ENCODE results near the gene CYSRT1.
A peak's percentile ranks its signal among the peaks of the same experiment; 100 is the strongest.
"Not testable (repeated sequence)": the region's sequence is repeated elsewhere in the genome, so short reads cannot be mapped to it uniquely, and the experiment has no call there.

The CYSRT1 gene

DNA sequence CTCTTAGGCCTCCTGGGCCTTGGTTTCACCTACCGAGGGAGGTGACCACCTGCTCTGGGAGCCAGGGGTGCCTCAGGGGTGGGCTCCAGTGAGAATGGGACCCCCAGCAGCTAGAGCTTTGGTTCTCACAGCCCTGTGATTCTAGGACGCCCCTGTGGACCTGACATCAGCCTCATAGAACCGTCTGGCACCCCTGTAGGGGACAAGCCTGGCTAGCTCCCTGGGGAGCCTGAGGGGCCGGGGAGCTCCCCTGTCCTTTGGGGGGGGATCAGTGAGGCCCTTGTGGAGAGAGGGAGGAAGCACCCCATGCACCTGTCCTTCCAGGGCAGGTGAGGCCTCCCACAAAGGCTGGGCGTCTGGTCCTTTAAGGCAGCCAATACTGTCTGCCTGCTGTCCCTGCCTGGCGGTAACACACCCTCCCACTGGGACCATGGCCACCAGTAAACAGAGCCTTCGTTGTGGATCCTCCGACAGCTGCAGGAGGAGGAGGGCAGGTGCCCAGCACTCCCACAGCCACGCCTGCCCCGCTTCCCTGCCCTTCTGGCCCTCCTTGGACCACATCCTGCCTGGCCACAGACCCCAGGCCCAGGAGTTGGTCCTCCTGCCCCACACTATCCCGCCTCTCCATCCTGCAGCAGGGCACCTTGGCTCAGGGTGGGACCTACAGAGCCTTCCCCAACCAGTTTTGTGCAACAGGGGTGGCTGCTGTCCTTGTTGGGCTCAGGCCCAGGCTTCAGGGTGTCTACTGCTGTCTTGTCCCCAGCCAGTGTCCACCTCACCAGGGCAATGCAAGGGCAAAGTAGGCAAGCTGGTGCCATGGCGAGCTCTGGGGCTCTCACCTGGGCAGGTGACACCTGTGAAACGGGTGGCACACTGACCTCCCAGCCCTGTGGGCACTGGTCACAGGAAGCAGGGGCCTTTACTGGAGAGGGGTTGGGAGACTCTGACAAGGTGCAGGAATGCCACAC is 13.1 kb downstream of the CYSRT1 start:
- no peak for DNase-seq (ENCODE audit: low read depth)

GRCh38 chr9:137239541-137240200 is 14.7 kb downstream of the CYSRT1 start:
- not testable (repeated sequence) for DNase-seq (ENCODE audit: low read depth)

GRCh38 chr9:137240318-137240840 is 15.4 kb downstream of the CYSRT1 start:
- peak; percentile 69 for DNase-seq (ENCODE audit: low read depth)

GRCh38 chr9:137240841-137241489 is 16.0 kb downstream of the CYSRT1 start, which contains the start of gene TUBB4B:
Gene TUBB4B (plus strand): TSS chr9:137241287. CDS start chr9:137241361, 74 bp downstream.
- DNase-seq (ENCODE audit: low read depth) = peak; percentile 96

- peak; percentile 68 for DNase-seq (ENCODE audit: low read depth)
Observed at GRCh38 chr9:137241490-137242268, 16.7 kb downstream of the CYSRT1 start.

DNA sequence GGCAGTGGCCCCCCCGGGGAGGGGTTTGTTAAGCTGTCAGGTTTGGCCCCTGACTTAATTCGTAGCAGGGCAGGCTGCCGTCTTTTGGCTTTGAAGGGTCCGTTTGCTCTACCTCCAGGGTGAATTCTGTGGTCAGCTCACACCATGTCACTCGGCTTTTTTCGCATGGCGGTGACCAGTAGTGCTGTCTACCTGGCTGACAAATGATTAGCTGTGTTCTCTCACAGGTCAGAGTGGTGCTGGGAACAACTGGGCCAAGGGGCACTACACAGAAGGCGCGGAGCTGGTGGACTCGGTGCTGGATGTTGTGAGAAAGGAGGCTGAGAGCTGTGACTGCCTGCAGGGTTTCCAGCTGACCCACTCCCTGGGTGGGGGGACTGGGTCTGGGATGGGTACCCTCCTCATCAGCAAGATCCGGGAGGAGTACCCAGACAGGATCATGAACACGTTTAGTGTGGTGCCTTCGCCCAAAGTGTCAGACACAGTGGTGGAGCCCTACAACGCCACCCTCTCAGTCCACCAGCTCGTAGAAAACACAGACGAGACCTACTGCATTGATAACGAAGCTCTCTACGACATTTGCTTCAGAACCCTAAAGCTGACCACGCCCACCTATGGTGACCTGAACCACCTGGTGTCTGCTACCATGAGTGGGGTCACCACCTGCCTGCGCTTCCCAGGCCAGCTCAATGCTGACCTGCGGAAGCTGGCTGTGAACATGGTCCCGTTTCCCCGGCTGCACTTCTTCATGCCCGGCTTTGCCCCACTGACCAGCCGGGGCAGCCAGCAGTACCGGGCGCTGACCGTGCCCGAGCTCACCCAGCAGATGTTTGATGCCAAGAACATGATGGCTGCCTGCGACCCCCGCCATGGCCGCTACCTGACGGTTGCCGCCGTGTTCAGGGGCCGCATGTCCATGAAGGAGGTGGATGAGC is 17.6 kb downstream of the CYSRT1 start:
- no peak for DNase-seq (ENCODE audit: low read depth)

DNA sequence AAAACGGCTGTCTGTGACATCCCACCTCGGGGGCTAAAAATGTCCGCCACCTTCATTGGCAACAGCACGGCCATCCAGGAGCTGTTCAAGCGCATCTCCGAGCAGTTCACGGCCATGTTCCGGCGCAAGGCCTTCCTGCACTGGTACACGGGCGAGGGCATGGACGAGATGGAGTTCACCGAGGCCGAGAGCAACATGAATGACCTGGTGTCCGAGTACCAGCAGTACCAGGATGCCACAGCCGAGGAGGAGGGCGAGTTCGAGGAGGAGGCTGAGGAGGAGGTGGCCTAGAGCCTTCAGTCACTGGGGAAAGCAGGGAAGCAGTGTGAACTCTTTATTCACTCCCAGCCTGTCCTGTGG is 18.3 kb downstream of the CYSRT1 start:
- not testable (repeated sequence) for DNase-seq (ENCODE audit: low read depth)

- no peak for DNase-seq (ENCODE audit: low read depth)
Observed at GRCh38 chr9:137243626-137244485, 18.9 kb downstream of the CYSRT1 start.

DNA sequence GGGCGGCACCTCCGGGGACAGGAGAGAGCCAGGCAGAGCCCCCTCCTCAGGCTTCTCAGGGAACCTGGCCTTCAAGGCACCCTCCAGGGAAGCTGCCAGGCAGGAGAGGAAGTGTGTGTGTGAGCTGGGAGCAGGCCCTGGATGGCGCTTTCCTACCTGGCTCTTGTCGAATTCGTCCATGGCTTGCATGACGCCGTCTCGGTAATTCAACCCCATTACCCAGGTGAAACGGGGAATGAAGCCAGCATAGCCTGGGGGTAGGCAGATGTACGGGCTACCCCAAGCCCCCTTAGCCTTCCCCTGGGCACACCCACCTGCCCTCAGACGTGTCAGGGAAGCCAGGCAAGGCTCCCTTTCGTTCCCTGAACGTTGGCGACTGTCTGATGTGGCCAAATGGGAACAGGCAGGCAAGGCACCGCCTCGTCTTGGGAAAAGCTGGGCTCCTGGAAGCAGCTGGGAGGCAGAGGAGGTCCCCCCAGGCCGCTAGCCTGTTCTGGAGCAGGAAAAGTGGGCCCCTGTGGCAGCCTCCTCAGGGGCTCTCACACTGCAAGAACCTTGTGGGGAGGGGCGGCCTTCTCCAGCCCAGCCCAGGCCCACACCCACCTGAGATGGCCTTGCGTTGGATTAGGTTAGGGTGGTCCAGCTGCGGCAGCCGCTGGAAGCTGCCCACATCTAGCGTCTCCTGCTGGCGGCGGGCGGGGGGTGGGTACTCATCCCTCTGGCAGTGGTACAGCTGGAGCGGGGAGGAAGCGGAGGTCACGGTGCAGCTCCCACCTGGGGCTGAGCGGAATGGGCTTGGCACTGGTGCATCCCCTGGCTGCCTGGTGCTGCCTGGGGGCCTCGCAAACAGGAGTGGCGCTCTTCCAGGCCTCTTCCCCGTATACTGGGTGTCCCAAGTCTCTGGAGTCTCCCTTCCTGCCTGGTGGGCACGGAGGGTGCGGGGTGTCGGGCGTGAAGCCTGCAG is 19.8 kb downstream of the CYSRT1 start:
- DNase-seq (ENCODE audit: low read depth) = no peak

DNA sequence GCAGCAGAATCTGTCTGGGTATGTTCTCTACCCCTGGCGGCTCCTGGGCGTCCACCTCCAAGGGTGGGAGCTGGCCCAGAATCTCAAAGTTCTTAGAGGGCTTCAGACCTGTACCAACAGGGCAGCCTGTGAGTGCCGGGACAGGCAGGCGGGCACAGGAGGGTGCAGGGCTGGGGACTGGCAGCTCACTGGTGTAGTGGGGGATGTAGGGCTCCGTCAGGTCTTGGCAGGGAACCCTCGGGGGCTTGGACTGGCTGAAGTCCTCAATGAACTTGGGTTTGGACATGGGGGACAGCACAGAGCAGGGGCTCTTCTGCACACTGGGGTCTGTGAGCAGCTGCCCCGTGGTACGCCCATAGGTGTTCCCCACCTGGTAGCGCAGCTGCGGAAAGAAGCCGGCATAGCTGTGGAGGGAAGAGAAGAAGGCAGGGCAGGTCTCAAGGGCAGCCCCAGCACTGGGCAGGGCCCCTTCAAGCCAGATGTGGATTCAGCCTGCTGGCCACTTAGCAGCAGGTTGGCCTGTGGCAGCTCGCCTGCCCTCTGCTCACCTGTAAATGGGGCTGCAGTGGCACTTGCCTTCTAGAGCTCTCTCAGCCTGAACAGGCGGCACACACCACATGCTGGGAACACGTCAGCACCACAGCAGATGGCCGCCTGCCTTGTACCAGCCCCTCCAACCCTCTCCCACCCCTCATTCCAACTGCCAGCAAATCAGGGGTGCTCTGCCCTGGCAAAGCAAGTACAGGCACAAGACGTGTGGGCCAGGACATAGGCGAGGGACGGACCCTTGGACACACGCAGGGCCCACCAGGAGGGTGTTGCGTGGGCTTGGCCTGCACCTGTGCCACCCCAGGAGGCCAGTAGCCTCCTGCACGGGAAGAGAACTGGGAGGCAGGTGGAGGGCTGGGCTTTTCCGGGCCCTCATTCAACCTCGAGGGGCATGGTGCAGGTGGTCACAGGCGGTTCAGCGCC is 20.8 kb downstream of the CYSRT1 start:
- DNase-seq (ENCODE audit: low read depth) = no peak

GRCh38 chr9:137247135-137247915 is 22.4 kb downstream of the CYSRT1 start:
- no peak for DNase-seq (ENCODE audit: low read depth)

GRCh38 chr9:137247916-137248175 is 22.9 kb downstream of the CYSRT1 start:
- no peak for DNase-seq (ENCODE audit: low read depth)

DNA sequence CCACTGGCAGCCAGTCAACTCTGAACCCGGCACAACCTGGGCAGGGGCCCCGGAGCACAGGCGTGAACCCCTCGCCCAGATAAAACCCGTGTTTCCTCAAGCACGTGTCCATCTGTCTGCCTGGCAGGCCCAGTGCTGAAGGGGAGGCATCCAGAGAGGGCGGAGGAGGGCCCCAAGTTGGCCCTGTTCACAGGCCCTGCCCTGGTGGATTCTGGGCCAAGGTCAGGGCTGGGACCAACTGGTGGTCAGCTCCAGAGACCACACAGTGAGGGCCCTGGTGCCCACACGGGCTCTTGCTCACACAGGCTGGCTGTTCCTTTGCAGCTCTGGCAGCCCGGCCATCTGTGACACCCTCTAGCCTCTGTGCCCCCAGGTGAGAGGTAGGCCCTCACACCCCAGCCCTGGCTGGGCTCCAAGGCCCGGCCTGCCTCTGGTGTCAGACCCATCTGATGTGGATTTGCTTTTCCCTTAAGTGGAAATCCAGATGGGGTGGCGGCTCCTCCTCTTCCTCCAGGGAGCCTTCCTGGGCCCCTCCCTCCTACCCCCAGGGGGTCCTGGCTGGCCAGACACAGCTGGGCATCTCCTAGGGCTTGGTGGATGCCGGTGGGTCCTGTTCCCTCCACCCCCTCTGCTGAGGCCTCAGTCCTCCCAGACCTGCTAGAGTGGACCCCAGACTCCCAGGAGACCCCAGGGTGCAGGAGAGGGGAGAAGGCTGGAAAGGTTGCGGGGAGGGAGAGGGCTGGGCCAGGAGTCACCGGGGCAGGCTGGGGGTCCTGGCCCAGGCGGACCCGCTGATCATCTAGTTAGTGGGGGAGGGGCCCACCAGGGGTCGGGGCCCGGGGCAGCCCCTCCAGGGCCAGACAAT is 25.6 kb downstream of the CYSRT1 start:
- no peak for DNase-seq (ENCODE audit: low read depth)

DNA sequence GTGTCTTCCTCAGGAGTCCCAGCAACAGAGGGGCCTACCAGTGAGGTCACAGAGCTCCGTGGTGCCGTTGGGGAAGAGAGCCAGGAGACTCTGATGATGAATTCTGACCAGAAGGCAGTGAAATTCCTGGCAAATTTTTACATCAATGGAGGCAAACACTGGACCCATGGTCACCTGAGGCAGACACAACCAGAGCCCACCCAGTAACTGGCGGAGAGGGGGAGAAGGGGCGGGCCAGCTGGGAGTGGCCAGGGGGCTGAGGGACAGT is 26.2 kb downstream of the CYSRT1 start, which contains the start of gene STPG3:
STPG3 (plus strand) TSS at position 93 of the 268 bp plus-strand sequence; CDS start at position 94, 1 bp downstream.
- no peak for DNase-seq (ENCODE audit: low read depth)

- DNase-seq (ENCODE audit: low read depth) = no peak
Observed at GRCh38 chr9:137251490-137252268, 26.7 kb downstream of the CYSRT1 start.

All from stimulated activated CD4-positive, alpha-beta T cell treated with anti-CD3 and anti-CD28 coated beads, Interleukin-2, amount 100 ng/mL, for 4 hours (primary cell).